ENCODE measurements around the gene JAK2. TPM values are rescaled to one million over a fixed set of nuclear protein-coding genes. Genes with fewer than 3 reads are reported as not detected.
A peak's percentile ranks its signal among the peaks of the same experiment; 100 is the strongest.

Gene JAK2
- total RNA-seq, 1 donor from 2014 or later = 32.0 TPM

DNA sequence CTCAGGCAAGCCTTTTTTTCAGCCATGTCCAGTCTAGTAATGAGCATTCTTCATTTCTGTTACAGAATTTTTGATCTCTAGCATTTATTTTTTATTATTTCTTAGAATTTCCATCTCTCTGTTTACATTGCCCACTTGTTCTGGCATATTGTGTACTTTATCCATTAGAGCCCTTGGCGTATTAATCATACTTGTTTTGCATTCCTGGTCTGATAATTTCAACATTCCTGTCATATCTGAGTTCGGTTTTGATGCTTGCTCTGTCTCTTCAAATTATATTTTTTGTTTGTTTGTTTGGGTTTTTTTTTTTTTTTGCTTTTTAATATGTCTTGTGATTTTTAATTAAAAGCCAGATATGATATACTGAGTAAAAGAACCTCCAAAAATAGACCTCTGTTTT, 23.0 kb upstream of the JAK2 start:
- H3K9me3 Mint-ChIP-seq = peaks cover 19% of the 10 kb centered on the region
- no peak overlapping the region for H3K27ac Mint-ChIP-seq
- intact Hi-C loops (cut with micrococcal nuclease) = no loop called here
- no peak overlapping the region for H3K4me3 Mint-ChIP-seq
- peaks cover 30% of the 10 kb centered on the region for H3K4me1 Mint-ChIP-seq (ENCODE audit: low read depth)
- no peaks in the 10 kb centered on the region for H3K27me3 Mint-ChIP-seq (ENCODE audit: insufficient read depth)
- DNase-seq (ENCODE audit: low spot score) = no peak
- peaks cover 12% of the 10 kb centered on the region for H3K36me3 Mint-ChIP-seq (ENCODE audit: low read depth)

DNA sequence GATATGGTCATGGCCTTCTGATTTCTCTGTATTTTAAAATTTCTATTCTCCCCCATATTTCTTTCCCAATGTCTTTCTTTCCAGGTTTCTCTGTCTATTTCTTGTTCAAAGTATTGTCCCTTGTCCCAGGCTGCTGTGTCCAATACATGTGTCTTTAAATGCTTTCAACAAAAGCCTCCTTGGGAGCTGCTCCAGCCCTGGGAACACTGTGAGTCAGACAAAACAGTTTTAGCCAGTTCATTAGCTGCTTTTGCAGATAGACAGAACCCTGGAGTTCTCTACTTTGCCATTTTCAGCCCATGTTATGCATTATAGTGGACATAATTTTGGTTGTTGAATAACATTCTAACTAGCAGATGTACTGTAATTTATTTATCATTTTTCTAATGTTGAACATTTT, 20.5 kb upstream of the JAK2 start:
- peaks cover 13% of the 10 kb centered on the region for H3K36me3 Mint-ChIP-seq (ENCODE audit: low read depth)
- peaks cover 19% of the 10 kb centered on the region for H3K9me3 Mint-ChIP-seq
- peaks cover 39% of the 10 kb centered on the region for H3K4me1 Mint-ChIP-seq (ENCODE audit: low read depth)
- no peak overlapping the region for H3K27ac Mint-ChIP-seq
- H3K4me3 Mint-ChIP-seq = no peak overlapping the region
- DNase-seq (ENCODE audit: low spot score) = no peak
- H3K27me3 Mint-ChIP-seq (ENCODE audit: insufficient read depth) = no peaks in the 10 kb centered on the region
- intact Hi-C loops (cut with micrococcal nuclease) = no loop called here

DNA sequence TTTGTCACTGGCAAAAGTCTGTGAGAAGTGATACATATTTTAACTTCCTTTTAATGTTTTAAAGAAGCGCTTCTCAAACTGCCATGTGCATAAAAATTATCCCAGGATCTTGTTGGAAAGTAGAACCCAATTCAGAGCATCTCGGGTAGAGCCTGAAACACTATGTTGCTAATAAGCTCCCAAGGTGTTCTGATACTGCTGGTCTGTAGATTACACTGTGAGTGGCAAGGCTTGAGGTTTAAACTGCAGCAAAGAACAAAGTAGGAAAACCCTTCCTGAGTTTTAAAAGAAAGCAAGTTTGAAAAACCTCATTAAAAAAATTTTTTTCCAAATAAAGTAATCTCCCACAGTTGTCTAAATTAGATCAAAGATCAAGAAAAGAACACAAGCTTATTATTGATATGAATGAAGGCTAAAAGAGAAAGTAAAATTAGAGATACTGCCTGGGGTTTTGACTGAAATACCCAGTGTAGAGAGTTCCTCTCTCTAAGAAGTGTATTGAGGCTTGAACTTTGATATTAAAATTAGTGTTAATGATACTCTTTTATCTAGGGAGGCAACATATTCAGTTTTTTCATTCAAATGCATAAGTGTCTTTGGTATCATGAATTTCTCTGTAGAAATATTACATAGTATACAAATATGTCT, 19.8 kb upstream of the JAK2 start:
- intact Hi-C loops (cut with micrococcal nuclease) = no loop called here
- no peak for DNase-seq (ENCODE audit: low spot score)
- peaks cover 19% of the 10 kb centered on the region for H3K9me3 Mint-ChIP-seq
- H3K27ac Mint-ChIP-seq = peak overlapping the region; percentile 35
- peaks cover 13% of the 10 kb centered on the region for H3K36me3 Mint-ChIP-seq (ENCODE audit: low read depth)
- H3K27me3 Mint-ChIP-seq (ENCODE audit: insufficient read depth) = no peaks in the 10 kb centered on the region
- H3K4me1 Mint-ChIP-seq (ENCODE audit: low read depth) = peaks cover 39% of the 10 kb centered on the region
- peak overlapping the region; percentile 45 for H3K4me3 Mint-ChIP-seq

DNA sequence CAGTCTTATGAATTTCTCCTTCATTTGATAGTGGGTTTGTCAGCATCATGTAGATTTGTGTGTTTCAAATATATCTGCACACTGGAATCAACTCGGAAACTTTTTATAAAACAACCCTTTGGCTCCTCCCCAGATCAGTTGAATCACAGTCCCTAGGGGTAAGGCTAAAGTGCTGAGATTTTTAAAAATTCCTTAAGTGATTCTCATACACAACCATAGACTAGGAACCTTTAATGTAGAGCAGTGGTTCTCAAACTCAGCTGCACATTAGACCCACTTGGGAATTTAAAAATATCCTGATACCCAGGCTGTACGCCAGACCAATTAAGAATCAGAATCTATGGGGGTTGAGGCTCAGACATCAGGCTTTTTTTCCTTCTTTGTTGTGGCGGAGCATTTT, 17.5 kb upstream of the JAK2 start:
- Mint-ChIP-seq H3K4me1 (ENCODE audit: low read depth) (peaks cover 37% of the 10 kb centered on the region), H3K27ac (peak overlapping the region; percentile 78), H3K4me3 (no peak overlapping the region), H3K27me3 (ENCODE audit: insufficient read depth) (no peaks in the 10 kb centered on the region), H3K9me3 (peaks cover 19% of the 10 kb centered on the region), H3K36me3 (ENCODE audit: low read depth) (peaks cover 6% of the 10 kb centered on the region)
- intact Hi-C loops (cut with micrococcal nuclease) = no loop called here
- no peak for DNase-seq (ENCODE audit: low spot score)

DNA sequence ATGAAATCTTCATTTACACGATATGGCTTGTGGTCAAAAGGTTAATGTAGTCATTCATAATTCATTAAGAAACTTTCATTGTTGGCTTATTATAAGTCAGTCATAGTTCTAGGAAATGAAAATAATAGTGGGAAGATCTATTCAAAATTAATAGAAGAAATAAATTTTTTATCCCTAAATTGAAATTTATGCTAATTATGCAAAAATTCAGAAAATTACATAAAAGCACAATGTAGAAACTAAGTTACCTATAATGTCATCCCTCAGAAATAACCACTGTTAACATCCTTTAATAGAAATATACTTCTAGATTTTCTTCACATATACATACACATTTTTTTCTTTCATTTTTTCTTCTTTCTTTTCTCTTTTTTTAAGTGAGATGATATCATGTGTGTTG, 15.9 kb upstream of the JAK2 start:
- Mint-ChIP-seq H3K27ac (peak overlapping the region; percentile 78), H3K27me3 (ENCODE audit: insufficient read depth) (no peaks in the 10 kb centered on the region), H3K9me3 (peaks cover 5% of the 10 kb centered on the region), H3K36me3 (ENCODE audit: low read depth) (peaks cover 5% of the 10 kb centered on the region), H3K4me1 (ENCODE audit: low read depth) (peaks cover 27% of the 10 kb centered on the region), H3K4me3 (peak overlapping the region; percentile 30)
- intact Hi-C loops (cut with micrococcal nuclease) = no loop called here
- DNase-seq (ENCODE audit: low spot score) = no peak

DNA sequence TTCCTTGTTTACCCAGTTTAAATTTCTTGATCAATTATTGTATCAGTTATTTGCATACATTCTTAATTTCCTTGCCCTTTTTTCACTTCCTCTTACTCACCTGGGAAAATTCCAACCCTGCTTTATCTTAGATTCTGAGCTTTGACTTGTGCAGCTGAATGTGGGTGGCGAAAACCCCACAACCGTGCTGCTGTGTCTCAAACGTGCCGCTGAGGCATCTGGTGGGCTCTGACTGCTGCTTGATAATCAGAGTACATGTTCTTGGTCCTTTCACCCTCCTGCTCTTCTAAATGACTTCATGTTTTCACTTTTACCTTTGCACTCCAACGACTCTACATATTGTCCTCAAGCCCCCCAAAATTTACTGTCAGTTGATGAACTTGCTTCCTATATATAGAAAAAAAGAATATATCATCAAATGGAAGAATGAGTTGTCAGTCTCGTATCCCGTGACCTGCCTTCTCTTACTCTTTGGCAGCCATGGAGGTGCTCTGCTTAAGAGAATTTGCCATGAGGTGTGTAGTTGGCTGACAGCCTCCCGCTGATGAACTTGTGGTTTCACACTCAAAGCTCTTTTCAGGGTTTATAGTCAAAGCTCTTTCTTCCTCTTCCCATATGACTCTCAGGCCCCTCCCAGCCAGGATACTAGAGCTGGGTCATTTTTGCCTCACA, 14.0 kb upstream of the JAK2 start:
- Mint-ChIP-seq H3K36me3 (ENCODE audit: low read depth) (peaks cover 1% of the 10 kb centered on the region), H3K27me3 (ENCODE audit: insufficient read depth) (no peaks in the 10 kb centered on the region), H3K4me1 (ENCODE audit: low read depth) (peaks cover 14% of the 10 kb centered on the region), H3K4me3 (no peak overlapping the region), H3K27ac (no peak overlapping the region), H3K9me3 (no peaks in the 10 kb centered on the region)
- DNase-seq (ENCODE audit: low spot score) = peak; percentile 62
- intact Hi-C loops (cut with micrococcal nuclease) = loop anchor here (1.0 kb wide), 6 partner anchors 11 to 484 kb away; no protein-coding TSS in a partner anchor

DNA sequence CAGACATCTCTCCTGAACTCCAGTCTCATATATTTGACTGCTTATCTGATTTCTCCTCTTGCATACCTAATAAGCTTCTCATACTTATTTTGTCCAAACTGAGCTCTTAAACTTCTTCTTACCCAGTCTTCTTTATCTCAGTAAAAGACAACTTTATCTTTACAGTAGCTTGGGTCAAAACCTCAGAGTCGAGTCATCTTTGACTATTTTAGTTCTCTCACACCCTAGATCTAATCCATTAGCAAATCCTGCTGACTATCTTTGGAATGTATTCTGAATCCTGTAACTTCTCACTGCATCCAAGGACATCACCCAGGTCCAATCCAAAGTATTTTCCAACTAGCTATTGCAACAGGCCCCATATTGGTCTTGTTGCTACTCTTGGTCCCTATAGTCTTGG, 11.8 kb upstream of the JAK2 start:
- H3K36me3 Mint-ChIP-seq (ENCODE audit: low read depth) = peaks cover 1% of the 10 kb centered on the region
- H3K9me3 Mint-ChIP-seq = no peaks in the 10 kb centered on the region
- no peak for DNase-seq (ENCODE audit: low spot score)
- peaks cover 4% of the 10 kb centered on the region for H3K4me1 Mint-ChIP-seq (ENCODE audit: low read depth)
- intact Hi-C loops (cut with micrococcal nuclease) = no loop called here
- H3K27me3 Mint-ChIP-seq (ENCODE audit: insufficient read depth) = no peaks in the 10 kb centered on the region
- no peak overlapping the region for H3K4me3 Mint-ChIP-seq
- H3K27ac Mint-ChIP-seq = no peak overlapping the region

DNA sequence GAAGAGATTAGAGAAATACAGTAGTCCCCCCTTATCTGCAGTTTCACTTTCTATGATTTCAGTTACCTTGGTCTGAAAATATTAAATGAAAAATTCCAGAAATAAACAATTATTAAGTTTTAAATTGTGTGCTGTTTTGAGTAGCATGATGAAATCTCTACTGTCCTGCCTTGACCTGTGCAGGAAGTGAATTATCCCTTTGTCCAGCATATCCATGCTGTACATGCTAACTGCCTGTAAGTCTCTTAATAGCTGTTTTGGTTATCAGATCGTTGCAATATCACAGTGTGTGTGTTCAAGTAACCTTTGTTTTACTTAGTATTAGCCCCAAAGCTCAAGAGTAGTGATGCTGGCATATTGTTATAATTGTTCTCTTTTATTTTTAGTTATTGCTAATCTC, 11.2 kb upstream of the JAK2 start:
- H3K27me3 Mint-ChIP-seq (ENCODE audit: insufficient read depth) = no peaks in the 10 kb centered on the region
- H3K27ac Mint-ChIP-seq = no peak overlapping the region
- intact Hi-C loops (cut with micrococcal nuclease) = no loop called here
- no peaks in the 10 kb centered on the region for H3K9me3 Mint-ChIP-seq
- H3K4me1 Mint-ChIP-seq (ENCODE audit: low read depth) = peaks cover 8% of the 10 kb centered on the region
- peaks cover 1% of the 10 kb centered on the region for H3K36me3 Mint-ChIP-seq (ENCODE audit: low read depth)
- DNase-seq (ENCODE audit: low spot score) = no peak
- no peak overlapping the region for H3K4me3 Mint-ChIP-seq

DNA sequence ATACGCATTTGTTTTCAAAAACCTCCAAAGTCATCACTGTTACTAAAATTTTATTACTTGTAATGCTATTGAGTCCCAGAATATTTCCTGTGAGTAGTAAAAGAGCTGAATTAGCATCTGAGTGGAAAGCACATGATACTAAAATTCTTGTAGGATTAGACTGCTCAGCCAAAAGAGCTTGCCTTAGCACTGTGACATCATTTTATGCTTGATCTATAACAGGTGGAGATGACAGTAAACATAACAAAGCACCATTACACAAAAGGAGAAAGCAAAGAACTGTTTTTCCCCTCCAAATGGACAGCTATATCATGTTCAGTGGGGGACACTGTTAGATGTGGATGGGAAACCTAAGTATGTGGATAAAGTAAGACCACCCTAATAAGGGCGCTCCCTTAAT, 5.8 kb upstream of the JAK2 start:
- Mint-ChIP-seq H3K4me3 (no peak overlapping the region), H3K4me1 (ENCODE audit: low read depth) (peaks cover 57% of the 10 kb centered on the region), H3K9me3 (no peaks in the 10 kb centered on the region), H3K27ac (peak overlapping the region; percentile 61), H3K27me3 (ENCODE audit: insufficient read depth) (no peaks in the 10 kb centered on the region), H3K36me3 (ENCODE audit: low read depth) (no peaks in the 10 kb centered on the region)
- intact Hi-C loops (cut with micrococcal nuclease) = no loop called here
- no peak for DNase-seq (ENCODE audit: low spot score)

DNA sequence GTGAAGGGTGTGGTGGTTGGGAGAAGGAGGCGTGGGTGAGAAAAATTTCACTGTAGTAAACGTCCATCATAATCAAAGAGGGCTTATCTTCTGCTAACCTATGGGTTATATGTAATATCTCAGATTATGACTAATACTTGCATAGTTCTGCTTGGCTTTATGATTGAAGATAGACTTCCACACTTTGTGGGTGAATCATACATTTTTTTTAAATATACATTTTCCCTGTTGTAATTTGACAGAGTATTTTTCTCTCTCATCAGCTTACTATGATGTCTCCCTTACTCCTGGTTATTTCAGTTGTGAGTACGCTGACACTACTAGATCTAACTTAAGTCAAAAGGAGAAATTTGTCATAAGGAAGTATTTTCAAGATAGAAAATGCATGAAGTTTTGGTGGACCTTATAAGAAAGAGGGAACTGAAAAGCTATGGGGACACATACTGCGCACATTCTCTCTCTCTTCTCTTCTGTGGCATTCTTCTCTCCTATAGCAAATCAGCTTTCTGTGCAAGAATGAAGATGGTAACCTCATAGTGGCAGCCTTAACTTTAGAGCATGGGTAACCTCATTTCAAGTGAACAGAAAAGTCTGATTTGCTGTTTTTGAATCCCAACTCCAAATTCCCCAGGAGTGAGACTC, 4.9 kb upstream of the JAK2 start:
- H3K4me1 Mint-ChIP-seq (ENCODE audit: low read depth) = peaks cover 57% of the 10 kb centered on the region
- H3K36me3 Mint-ChIP-seq (ENCODE audit: low read depth) = no peaks in the 10 kb centered on the region
- DNase-seq (ENCODE audit: low spot score) = no peak
- H3K27ac Mint-ChIP-seq = peak overlapping the region; percentile 61
- intact Hi-C loops (cut with micrococcal nuclease) = loop anchor here (1.0 to 10.0 kb wide), 6 partner anchors 114 to 1593 kb away; partner anchors contain the start of genes GLIS3, PDCD1LG2, RFX3 and UHRF2
- H3K9me3 Mint-ChIP-seq = no peaks in the 10 kb centered on the region
- H3K4me3 Mint-ChIP-seq = no peak overlapping the region
- H3K27me3 Mint-ChIP-seq (ENCODE audit: insufficient read depth) = no peaks in the 10 kb centered on the region

DNA sequence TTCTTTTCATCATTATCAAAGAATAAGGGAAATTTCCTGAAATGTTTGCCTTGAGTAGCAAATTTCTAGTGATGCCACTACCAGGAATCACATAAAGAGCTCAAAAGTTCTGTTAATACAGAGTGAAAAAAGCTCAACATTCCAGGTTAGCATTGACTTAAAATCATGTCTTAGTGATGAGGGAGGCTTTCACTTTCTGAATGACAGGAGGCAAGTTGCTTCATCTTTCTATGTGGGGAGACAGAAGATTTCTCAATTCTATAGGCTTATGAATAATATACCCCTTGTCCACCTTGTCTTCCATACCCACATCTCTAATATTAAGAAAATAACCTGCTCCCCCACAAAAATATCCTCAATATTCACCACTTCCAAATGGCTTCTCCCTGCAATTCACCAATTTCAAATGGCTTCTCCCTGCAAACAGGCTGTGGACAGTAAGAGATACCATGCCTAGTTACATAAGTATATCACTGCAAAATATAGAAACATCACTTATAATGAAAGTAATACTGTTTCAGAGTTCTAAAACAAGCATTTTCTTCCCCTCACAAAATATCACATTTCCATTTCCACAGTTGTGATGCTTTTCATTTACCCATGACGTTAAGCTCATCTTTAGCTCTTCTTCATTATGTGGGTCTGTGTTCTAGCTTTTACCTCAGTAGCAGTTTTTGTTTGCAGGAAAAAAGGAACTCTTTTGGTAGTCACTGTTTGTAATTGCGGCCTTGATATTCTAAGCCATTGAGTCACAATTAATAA, 2.2 kb upstream of the JAK2 start:
- Mint-ChIP-seq H3K4me3 (peak overlapping the region; percentile 92), H3K27ac (peak overlapping the region; percentile 87), H3K4me1 (ENCODE audit: low read depth) (peaks cover 70% of the 10 kb centered on the region), H3K36me3 (ENCODE audit: low read depth) (peaks cover 10% of the 10 kb centered on the region), H3K27me3 (ENCODE audit: insufficient read depth) (no peaks in the 10 kb centered on the region), H3K9me3 (no peaks in the 10 kb centered on the region)
- no peak for DNase-seq (ENCODE audit: low spot score)
- intact Hi-C loops (cut with micrococcal nuclease) = loop anchor here (1.0 to 10.0 kb wide), 7 partner anchors 12 to 1596 kb away; partner anchors contain the start of genes GLIS3, PDCD1LG2, RFX3 and UHRF2

DNA sequence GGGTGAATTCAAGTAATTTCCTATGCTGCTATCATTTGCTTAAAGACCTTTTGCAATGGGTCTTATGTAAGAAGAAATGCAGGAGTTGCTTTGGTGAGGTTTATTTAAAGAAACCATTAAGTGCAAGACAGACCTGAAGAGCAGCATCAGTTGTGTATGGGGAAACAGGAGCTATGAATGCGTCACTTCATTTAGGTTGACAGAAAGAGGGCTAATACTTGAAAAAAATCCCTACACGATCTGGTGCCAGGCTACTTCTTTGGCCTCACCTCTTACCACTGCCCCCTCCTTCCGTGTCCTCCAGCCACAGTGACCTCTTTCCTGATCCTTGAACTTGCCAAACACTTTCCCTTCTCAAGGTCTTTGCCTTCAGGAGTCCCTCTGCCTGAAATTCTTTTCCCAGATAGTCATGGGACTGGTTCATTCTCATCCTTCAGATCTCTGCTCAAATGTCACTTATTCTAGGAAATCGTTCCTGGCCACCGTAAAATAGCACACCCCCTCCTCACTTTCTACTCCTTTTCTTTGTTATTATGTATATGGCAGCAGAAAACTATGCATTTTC, 1.4 kb upstream of the JAK2 start:
- Mint-ChIP-seq H3K27me3 (ENCODE audit: insufficient read depth) (no peaks in the 10 kb centered on the region), H3K4me1 (ENCODE audit: low read depth) (peaks cover 65% of the 10 kb centered on the region), H3K9me3 (no peaks in the 10 kb centered on the region), H3K36me3 (ENCODE audit: low read depth) (peaks cover 10% of the 10 kb centered on the region), H3K4me3 (peak overlapping the region; percentile 92), H3K27ac (peak overlapping the region; percentile 96)
- no peak for DNase-seq (ENCODE audit: low spot score)
- intact Hi-C loops (cut with micrococcal nuclease) = loop anchor here (1.0 to 10.0 kb wide), 13 partner anchors 19 to 1596 kb away; partner anchors contain the start of genes AK3, CDC37L1, GLIS3 and PDCD1LG2
